Body of pancreas (tissue), 4 donors: ENCODE results near the gene CIB2. TPM values are rescaled to one million over a fixed set of nuclear protein-coding genes. Genes with fewer than 3 reads are reported as not detected.

Experiments used
- ATAC-seq: fragments of 150-250 bp; one replicate; pipeline ENCODE4 v1.9.1; 2016
- DNase-seq, 4 donors: peaks; one replicate each; pipeline ENCODE4 v3.0.0-alpha.2; 2019
- H3K27ac ChIP-seq, 4 donors: fragments of 200-600 bp; sonication (generic); 1 replicate in 3 of 4; 2 replicates in 1 of 4; pipeline versions ENCODE4 v1.5.1 to v1.6.1; 2016 to 2019; ENCODE audit warnings: mild to moderate bottlenecking in 1 of 4, mixed read lengths in 1 of 4, moderate library complexity in 1 of 4
- H3K27me3 ChIP-seq, 2 donors: fragments of 200-600 bp; sonication (generic); one replicate each; pipeline ENCODE4 v1.6.0; 2016; ENCODE audit warnings: mild to moderate bottlenecking in 1 of 2
- H3K36me3 ChIP-seq, 2 donors: fragments of 200-600 bp; sonication (generic); replicated peaks in 1 of 2; 2 replicates each; pipeline ENCODE4 v1.5.1; 2016; ENCODE audit warnings: low read depth in 2 of 2; ENCODE audit not compliant: insufficient read depth in 1 of 2
- H3K4me1 ChIP-seq: fragments of 200-600 bp; sonication (generic); one replicate; pipeline ENCODE4 v1.6.0; 2016
- H3K4me3 ChIP-seq, 2 donors: fragments of 200-600 bp; sonication (generic); 1 replicate in 1 of 2; 2 replicates in 1 of 2; pipeline ENCODE4 v1.5.1; 2016 to 2019
- H3K9me3 ChIP-seq, 3 donors: fragments of 200-600 bp; sonication (generic); 1 replicate in 2 of 3; 2 replicates in 1 of 3; pipeline ENCODE4 v1.5.1; 2016
- CTCF ChIP-seq, 7 experiments: fragments of 450-650 bp in 4 of 7; fragments of 200-600 bp in 3 of 7; sonication (generic) in 3 of 7; IDR thresholded peaks; one replicate each; pipeline ENCODE4 v1.5.1; 2016 to 2019; ENCODE audit warnings: antibody characterized with exemption in 7 of 7
- POLR2A ChIP-seq, 3 donors: fragments of 450-650 bp; IDR thresholded peaks; one replicate each; pipeline ENCODE4 v1.6.1; 2016; ENCODE audit warnings: antibody characterized with exemption in 3 of 3, mild to moderate bottlenecking in 2 of 3
- WGBS, 2 donors: methylation state at CpG; one replicate each; pipeline ENCODE4 v1.1.5; 2017; 5-methylcytosine and 5-hydroxymethylcytosine counted together
- intact Hi-C: fragments of 100-400 bp; cut with DNase I; formaldehyde crosslinking; loops from one replicate; pipeline ENCODE4 v1.15.1; 2023
- total RNA-seq, 2 donors: library from RNA; depleted of rRNA; stranded (reverse); fragments of >200 nt; gene quantifications; one replicate each; pipeline ENCODE4 v1.1.0, GENCODE V29; 2016

The CIB2 gene
- total RNA-seq, 2 donors from 2014 or later: 3.4 to 6.9 TPM

GRCh38 chr15:78112551-78112950 lies 18.7 kb downstream of the CIB2 start:
- WGBS, 2 donors: 39 to 56% methylated on average over 3 of the region's 3 CpGs
- no peak for DNase-seq
- intact Hi-C loops: loop anchor here (2.0 to 5.0 kb wide), 3 partner anchors 80 to 310 kb away; no protein-coding TSS in a partner anchor
- TF ChIP-seq POLR2A (IDR thresholded peaks at IDR 0.05) (no peak), CTCF (IDR thresholded peaks at IDR 0.05) (no peak)
- ATAC-seq: no peak
- H3K27ac ChIP-seq: no peak overlapping the region
- no peak overlapping the region for H3K4me3 ChIP-seq
- peaks cover 7% of the 10 kb centered on the region for H3K4me1 ChIP-seq
- H3K36me3 ChIP-seq: no peaks in the 10 kb centered on the region
- H3K27me3 ChIP-seq: no peaks in the 10 kb centered on the region
- H3K9me3 ChIP-seq: no peaks in the 10 kb centered on the region

- ATAC-seq (no peak), DNase-seq (no peak)
- Histone ChIP-seq H3K4me3 (no peak overlapping the region), H3K4me1 (peaks cover 7% of the 10 kb centered on the region), H3K36me3 (no peaks in the 10 kb centered on the region), H3K9me3 (no peaks in the 10 kb centered on the region), H3K27me3 (no peaks in the 10 kb centered on the region), H3K27ac (no peak overlapping the region)
- 73 to 77% methylated on average over 1 to 3 of the region's 3 CpGs for WGBS, 2 donors
- TF ChIP-seq POLR2A (IDR thresholded peaks at IDR 0.05) (no peak), CTCF (IDR thresholded peaks at IDR 0.05) (no peak)
- intact Hi-C loops: loop anchor here (2.0 to 5.0 kb wide), 3 partner anchors 81 to 311 kb away; no protein-coding TSS in a partner anchor
Observed at GRCh38 chr15:78111788-78112187, 19.5 kb downstream of the CIB2 start.

GRCh38 chr15:78110916-78111475 lies 20.2 kb downstream of the CIB2 start:
- WGBS, 2 donors: 80 to 82% methylated on average over 9 to 10 of the region's 10 CpGs

GRCh38 chr15:78110096-78110495 lies 21.1 kb downstream of the CIB2 start:
- intact Hi-C loops: loop anchor here (5.0 kb wide), 2 partner anchors 82 to 312 kb away; no protein-coding TSS in a partner anchor
- DNase-seq: peak in 1 of 4 donors; percentile 10

More at GRCh38 chr15:78110916-78111475, 20.2 kb downstream of the CIB2 start:
- Histone ChIP-seq H3K27ac (no peak overlapping the region), H3K4me3 (no peak overlapping the region), H3K9me3 (no peaks in the 10 kb centered on the region), H3K4me1 (peaks cover 7% of the 10 kb centered on the region), H3K36me3 (no peaks in the 10 kb centered on the region), H3K27me3 (no peaks in the 10 kb centered on the region)
- TF ChIP-seq CTCF (IDR thresholded peaks at IDR 0.05): no peak
- no peak for TF ChIP-seq POLR2A (IDR thresholded peaks at IDR 0.05)
- DNase-seq: peak in 1 of 4 donors; percentile 9
- ATAC-seq: no peak
- intact Hi-C loops: loop anchor here (5.0 kb wide), 2 partner anchors 81 to 311 kb away; no protein-coding TSS in a partner anchor

More at GRCh38 chr15:78110096-78110495, 21.1 kb downstream of the CIB2 start:
- 84% methylated on average over 5 of the region's 6 CpGs; no CpG with 5 or more reads in 1 of the 2 donors for WGBS, 2 donors
- Histone ChIP-seq H3K9me3 (no peaks in the 10 kb centered on the region), H3K27me3 (no peaks in the 10 kb centered on the region), H3K4me1 (peaks cover 7% of the 10 kb centered on the region), H3K4me3 (no peak overlapping the region), H3K27ac (no peak overlapping the region), H3K36me3 (no peaks in the 10 kb centered on the region)
- ATAC-seq: no peak
- no peak for TF ChIP-seq POLR2A (IDR thresholded peaks at IDR 0.05)
- no peak for TF ChIP-seq CTCF (IDR thresholded peaks at IDR 0.05)
